GM19328 (cell line): ENCODE results near the gene SHC3.
"Not testable (repeated sequence)": the region's sequence is repeated elsewhere in the genome, so short reads cannot be mapped to it uniquely, and the experiment has no call there.

Experiments
- ATAC-seq: cut with Tn5 transposase; IDR thresholded peaks from one replicate; pipeline ENCODE4 v1.9.1; 2021; ENCODE audit warnings: mild to moderate bottlenecking, moderate library complexity; ENCODE audit not compliant: unreplicated experiment

Gene SHC3

GRCh38 chr9:89177944-89178829 is at the start of gene SHC3:
Gene SHC3 (minus strand): TSS chr9:89178818. CDS start chr9:89178460, 358 bp downstream.
- ATAC-seq, result no peak

GRCh38 chr9:89225991-89226471 is 47.4 kb upstream of the SHC3 start:
- no peak for ATAC-seq

DNA sequence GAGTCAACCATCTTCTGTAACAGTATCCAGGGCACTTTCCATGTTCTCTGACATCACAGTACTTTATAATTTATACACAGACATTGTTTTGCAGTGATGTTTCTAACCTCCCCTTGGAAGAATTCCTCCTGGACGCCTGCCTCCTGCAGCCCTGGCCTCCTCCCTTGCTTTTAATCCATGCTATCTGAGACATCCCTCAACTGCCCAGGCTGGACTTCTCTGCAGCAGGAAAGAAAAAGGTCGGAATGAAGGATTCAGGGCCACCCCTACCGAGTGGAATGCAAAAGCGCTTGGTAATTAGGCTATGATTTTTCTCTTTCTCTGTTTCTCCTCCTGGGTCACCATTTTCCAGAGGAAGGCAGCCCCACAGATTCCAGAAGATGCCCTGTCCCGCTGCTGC is 47.0 kb upstream of the SHC3 start:
- no peak for ATAC-seq

DNA sequence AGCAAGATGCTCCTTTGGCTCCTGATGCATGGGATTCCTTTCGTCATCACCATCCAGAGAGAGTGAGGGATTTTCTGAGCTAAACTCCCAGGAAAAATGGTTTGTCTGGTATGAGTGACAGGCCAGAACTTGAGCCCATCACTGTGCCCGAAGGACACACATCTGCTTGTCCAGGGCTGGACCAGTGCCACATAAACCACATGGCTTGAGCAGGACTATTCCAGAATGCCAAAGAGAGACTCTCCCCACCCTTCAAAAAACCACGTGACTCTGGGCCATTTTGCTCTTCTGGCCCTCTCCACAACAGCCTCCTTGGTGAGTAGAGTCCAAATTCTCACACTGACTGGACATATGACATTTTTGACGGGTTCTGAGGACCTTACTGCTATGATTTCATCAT is 46.4 kb upstream of the SHC3 start:
- ATAC-seq, result no peak

- ATAC-seq, result no peak
Measured at GRCh38 chr9:89224633-89225032, 46.0 kb upstream of the SHC3 start.

DNA sequence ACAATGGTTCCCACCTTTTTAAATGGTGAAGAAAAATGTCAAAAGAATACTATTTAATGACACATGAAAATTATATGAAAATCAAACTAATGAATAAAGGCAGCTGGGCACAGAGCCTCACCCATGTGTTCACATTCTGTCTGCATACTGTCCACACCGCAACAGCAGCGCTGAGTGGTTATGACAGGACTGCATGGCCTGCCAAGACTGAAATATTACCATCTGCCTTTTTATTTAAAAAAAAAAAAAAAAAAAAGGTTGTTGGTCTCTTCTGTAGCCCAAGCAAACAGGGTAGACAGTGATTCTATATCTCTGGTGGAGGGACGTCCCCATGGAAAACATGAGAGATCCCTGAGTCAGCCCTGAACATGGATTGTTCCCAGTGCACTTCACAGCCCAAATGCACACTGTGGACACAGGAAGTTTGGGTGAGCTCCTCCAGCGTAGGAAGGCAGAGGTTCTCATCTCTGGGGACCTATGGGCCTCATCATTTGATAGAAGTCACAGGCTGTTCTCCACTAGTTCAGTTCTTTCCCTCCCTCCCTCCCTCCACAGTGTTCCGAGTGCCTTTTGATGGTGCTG is 44.9 kb upstream of the SHC3 start:
- no peak for ATAC-seq

GRCh38 chr9:89219637-89220036 is 41.0 kb upstream of the SHC3 start:
- ATAC-seq, result no peak

DNA sequence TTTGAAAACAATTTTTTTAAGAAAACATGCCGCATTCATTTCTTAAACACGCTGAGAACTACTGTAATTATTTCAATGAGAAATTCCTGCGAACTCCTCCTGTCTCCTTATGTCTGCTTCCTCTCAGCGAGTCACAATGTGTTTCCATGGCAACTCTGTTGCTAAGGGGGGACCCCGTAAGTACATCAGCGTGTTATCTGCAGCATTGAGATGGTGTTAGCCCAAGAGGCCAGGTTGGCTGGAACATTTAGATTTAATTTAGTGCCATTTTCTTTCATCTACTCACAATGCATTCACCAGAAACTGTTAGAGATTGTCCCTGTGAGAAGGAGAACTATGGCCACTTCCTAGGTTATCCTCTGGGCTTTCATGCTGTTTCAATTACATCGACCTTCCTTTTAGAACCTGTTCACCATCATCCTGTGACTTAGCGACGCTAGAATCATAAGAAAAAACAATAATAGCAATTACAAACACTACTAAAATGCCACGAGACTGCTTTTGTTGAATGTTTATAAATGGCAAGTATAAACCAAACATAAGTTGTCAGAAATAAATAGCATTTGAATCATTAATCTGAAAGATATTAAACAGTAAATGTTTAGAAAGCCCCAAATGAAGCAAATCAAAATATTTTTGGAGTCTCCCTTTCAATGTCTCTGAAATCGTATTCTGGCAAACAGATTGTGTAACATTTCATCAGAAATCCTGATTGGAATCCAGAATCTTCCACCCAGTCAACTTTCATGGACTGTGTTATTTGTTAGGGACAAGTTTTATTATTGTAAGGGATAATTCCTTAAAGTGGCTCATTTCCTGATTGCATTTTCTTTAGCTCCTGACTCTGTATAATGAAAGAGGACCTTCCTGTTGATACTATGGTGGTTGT is 39.7 kb upstream of the SHC3 start:
- no peak for ATAC-seq

DNA sequence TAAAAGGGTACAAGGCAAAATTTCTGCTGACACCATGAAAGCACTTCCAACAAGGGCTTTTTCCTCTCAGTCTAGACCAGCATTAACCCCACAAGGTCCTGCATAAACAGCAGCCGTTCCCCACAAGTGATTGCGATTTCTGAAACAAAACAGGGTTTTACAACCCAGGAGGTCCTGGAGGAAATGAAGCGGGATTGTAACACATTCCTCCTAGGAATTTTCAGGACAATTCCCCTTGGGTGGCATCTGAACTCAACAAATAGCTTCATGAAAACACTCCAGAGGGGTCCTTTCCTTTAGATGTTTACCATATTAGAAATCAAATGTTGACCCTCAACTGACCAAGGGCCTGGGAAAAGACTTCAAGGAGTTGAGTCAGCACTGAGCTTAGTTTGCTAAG is 36.7 kb upstream of the SHC3 start:
- ATAC-seq, result no peak

- no peak for ATAC-seq
Measured at GRCh38 chr9:89213396-89213880, 34.8 kb upstream of the SHC3 start.

- ATAC-seq, result no peak
Measured at GRCh38 chr9:89212171-89212570, 33.6 kb upstream of the SHC3 start.

DNA sequence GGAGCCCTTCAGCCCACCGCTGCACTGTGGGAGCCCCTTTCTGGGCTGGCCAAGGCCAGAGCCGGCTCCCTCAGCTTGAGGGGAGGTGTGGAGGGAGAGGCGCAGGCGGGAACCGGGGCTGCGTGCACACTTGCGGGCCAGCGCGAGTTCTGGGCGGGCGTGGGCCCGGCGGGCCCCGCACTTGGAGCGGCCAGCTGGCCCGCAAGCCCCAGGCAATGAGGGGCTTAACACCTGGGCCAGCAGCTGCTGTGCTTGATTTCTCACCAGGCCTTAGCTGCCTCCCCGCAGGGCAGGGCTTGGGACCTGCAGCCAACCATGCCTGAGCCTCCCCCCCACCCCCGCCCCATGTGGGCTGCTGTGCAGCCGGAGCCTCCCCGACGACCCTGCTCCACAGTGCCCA is 30.7 kb upstream of the SHC3 start:
- ATAC-seq, result not testable (repeated sequence)

DNA sequence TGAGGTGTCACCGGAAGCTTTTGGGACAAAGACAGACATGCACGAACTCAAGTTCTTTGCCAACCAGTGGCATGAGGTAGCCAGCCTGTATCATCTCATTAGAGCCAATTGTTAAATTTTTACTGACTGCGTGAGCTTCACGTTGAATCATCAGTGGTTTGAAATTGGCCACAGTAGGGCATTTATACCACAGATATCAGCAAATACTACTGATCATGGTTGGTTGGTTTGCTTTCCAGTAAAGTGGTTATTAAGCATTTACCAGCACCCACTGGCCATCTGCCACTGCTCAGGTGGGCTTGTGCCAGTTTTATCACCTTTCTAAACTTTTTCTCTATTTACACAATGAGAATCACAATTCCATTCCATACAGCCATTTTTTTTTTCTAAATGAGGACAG is 28.4 kb upstream of the SHC3 start:
- no peak for ATAC-seq

DNA sequence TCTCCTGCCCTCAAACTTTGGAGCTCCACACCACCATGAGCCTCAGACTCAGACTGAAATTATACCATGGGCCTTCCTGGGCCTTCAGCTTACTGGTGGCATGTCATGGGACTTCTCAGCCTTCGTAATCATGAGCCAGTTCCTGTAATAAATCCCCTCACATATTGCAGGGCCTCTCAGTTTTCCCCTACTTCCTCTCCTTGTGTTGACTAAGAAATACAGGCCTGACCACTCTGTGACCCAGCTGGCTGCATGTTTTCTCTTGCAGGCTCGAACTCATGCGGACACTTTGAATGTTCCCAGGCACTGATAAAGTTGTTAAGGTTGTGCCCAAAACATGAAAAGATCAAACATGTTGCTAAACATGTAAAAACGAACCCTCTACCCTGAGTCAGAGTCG is 26.2 kb upstream of the SHC3 start:
- ATAC-seq, result no peak

DNA sequence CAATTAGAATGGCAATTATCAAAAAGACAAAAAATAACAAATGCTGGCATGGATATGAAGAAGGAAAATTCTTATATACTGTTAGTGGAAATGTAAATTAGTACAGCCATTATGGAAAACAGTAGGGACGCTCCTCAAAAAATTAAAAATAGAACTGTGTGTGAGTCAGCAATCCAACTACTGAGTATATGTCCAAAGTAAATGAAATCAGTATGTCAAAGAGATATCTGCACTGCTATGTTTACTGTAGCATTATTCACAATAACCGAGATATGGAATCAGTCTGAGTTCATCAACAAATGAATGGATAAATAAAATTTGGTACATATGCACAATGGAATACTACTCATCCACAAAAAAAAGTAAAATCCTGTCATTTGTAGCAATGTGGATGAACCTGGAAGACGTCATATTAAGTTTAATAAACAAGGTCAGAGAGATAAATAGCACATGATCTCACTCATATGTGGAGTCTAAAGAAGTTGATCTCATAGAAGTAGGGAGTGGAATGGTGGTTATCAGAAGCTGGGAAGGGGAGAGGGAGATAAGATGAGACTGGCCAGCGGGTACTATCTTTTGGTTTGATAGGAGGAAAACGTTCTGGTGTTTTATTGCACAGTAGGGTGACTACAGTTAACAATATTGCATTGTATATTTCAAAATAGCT is 16.6 kb upstream of the SHC3 start:
- ATAC-seq, result no peak

DNA sequence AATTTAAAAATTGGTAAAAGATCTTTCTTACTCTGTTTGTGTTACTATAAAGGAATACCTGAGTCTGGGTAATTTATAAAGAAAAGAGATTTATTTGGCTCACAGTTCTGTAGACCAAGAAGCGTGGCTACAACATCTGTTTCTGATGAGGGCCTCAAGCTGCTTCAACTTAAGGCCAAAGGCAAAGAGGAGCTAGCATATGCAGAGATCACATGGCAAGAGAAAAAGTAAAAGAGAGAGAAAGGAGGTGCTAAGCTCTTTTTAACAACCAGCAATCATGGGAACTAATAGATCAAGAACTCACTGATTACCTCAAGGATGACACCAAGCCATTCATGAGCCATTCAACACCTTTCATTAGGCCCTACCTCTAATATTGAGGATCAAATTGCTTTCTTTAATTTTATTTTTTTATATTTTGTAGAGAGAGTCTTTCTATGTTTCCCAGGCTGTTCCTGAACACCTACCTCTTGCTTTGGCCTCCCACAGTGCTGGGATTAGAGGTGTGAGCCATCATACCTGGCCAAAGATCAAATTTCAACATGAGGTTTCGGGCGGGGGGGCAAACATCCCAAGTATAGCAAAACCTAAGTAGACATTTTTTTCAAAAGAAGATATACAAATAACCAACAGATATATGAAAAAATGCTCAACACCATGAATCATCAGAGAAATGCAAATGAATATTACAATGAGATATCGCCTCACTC is 16.0 kb upstream of the SHC3 start:
- no peak for ATAC-seq

DNA sequence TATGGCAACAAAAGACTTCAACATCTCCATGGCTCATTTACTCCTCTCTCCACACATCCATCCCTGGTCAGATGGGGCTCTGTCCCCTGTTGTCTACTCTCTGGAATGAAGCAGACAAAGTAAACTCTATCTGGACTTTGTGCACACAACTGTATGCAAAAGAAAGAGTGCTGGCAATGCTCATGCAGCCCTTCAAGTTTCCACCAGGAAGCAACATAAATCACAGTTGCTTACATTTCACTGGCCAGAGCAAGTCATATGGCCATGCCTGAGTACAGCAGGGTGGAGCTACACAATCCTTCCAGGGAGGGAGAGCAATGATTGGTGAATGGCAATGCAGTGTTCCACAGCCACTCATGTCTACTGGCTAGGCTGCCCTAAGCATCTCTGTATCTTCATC is 12.4 kb upstream of the SHC3 start:
- ATAC-seq, result no peak

- no peak for ATAC-seq
Measured at GRCh38 chr9:89189215-89189614, 10.6 kb upstream of the SHC3 start.

DNA sequence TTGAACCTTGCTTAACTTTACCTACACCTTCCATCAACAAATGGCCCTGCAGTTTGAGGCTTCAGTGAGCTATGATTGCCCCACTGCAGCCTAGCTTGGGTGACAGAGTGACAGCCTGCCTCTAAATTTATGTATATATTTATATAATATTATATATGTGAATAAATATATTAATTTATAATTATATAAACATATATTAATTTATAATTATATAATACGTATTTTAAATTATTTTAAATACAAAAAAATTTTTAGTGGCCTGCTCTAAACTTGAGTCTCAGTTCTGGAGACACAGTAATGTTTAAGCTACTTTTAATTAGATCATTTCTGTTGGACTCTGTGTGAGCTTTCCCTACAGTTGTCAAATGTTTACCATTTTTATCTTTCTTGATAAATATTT is 9.3 kb upstream of the SHC3 start:
- ATAC-seq, result no peak

DNA sequence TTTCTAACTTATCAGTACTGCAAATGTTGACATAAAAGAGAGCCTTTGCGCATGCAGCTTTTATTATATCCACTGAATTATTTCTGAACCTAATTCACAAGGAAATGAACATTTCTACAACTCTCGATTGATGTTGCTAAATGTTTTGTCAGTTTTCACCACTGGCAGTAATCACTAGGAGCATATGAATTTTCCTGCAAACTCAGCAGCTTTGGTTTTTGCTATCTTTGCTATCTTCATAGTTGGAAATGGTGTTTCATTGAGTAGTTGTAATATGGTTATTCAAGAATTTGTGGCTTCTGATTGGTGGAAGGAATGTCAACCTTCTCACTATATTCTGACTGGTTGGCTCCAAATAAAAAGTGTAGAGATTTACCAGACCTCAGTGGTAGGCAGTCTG is 8.9 kb upstream of the SHC3 start:
- ATAC-seq, result no peak
